Stimulated activated CD4-positive, alpha-beta T cell treated with anti-CD3 and anti-CD28 coated beads, Interleukin-15, amount 100 ng/mL, for 1 hour (primary cell): ENCODE measurements around the gene CPSF6.
"Not testable (repeated sequence)": the region's sequence is repeated elsewhere in the genome, so short reads cannot be mapped to it uniquely, and the experiment has no call there.

Experiments used
- DNase-seq, 2 donors: peaks; one replicate each; pipeline ENCODE4 v3.0.0-alpha.2; 2020; ENCODE audit warnings: low read depth in 1 of 2, low spot score in 1 of 2

Gene CPSF6

GRCh38 chr12:69254862-69255261, 15.5 kb downstream of the CPSF6 start:
- DNase-seq, result no peak

- DNase-seq, result no peak
These were observed 19.3 kb downstream of the CPSF6 start for GRCh38 chr12:69258655-69259054.

- DNase-seq, result no peak
These were observed 23.1 kb downstream of the CPSF6 start for GRCh38 chr12:69262264-69262974.

- no peak for DNase-seq
These were observed 25.8 kb downstream of the CPSF6 start for GRCh38 chr12:69265205-69265604.

- DNase-seq, result not testable (repeated sequence)
These were observed 26.3 kb downstream of the CPSF6 start for GRCh38 chr12:69265633-69266032.

- no peak for DNase-seq
These were observed 26.8 kb downstream of the CPSF6 start for GRCh38 chr12:69266036-69266635.

- DNase-seq, result no peak
These were observed 30.4 kb downstream of the CPSF6 start for GRCh38 chr12:69269736-69270135.

GRCh38 chr12:69272511-69272910, 33.1 kb downstream of the CPSF6 start:
- no peak for DNase-seq

- DNase-seq, result no peak
These were observed 35.5 kb downstream of the CPSF6 start for GRCh38 chr12:69274861-69275260.

GRCh38 chr12:69275471-69275891, 36.1 kb downstream of the CPSF6 start:
- no peak for DNase-seq

- DNase-seq, result no peak
These were observed 39.7 kb downstream of the CPSF6 start for GRCh38 chr12:69278814-69279782.

GRCh38 chr12:69284131-69284530, 44.8 kb downstream of the CPSF6 start:
- DNase-seq, result no peak

- DNase-seq, result no peak
These were observed 48.2 kb downstream of the CPSF6 start for GRCh38 chr12:69287556-69287955.

GRCh38 chr12:69290545-69291277, 51.3 kb downstream of the CPSF6 start:
- peak; percentile 50 to 59 for DNase-seq

- no peak for DNase-seq
These were observed 51.9 kb downstream of the CPSF6 start for GRCh38 chr12:69291278-69291593.

GRCh38 chr12:69298133-69298532, 58.8 kb downstream of the CPSF6 start:
- DNase-seq, result no peak

GRCh38 chr12:69298947-69299346, 59.6 kb downstream of the CPSF6 start:
- DNase-seq, result no peak

GRCh38 chr12:69304284-69304683, 64.9 kb downstream of the CPSF6 start:
- DNase-seq, result no peak

GRCh38 chr12:69309461-69309860, 70.1 kb downstream of the CPSF6 start:
- DNase-seq, result no peak

GRCh38 chr12:69313209-69313608, 73.8 kb downstream of the CPSF6 start:
- DNase-seq, result no peak

- DNase-seq, result not testable (repeated sequence)
These were observed 77.4 kb downstream of the CPSF6 start for GRCh38 chr12:69316784-69317183.
